ENCODE results near the gene PTOV1.

The PTOV1 gene

GRCh38 chr19:49877020-49877878 is 26.3 kb downstream of the PTOV1 start, which contains the start of the genes AKT1S1 and TBC1D17:
Gene AKT1S1 (minus strand): TSS chr19:49877355. CDS start chr19:49873295, 4,060 bp downstream.
Gene TBC1D17 (plus strand): TSS chr19:49877702. CDS start chr19:49877724, 22 bp downstream.
- DNase-seq: peak; percentile 100

DNA sequence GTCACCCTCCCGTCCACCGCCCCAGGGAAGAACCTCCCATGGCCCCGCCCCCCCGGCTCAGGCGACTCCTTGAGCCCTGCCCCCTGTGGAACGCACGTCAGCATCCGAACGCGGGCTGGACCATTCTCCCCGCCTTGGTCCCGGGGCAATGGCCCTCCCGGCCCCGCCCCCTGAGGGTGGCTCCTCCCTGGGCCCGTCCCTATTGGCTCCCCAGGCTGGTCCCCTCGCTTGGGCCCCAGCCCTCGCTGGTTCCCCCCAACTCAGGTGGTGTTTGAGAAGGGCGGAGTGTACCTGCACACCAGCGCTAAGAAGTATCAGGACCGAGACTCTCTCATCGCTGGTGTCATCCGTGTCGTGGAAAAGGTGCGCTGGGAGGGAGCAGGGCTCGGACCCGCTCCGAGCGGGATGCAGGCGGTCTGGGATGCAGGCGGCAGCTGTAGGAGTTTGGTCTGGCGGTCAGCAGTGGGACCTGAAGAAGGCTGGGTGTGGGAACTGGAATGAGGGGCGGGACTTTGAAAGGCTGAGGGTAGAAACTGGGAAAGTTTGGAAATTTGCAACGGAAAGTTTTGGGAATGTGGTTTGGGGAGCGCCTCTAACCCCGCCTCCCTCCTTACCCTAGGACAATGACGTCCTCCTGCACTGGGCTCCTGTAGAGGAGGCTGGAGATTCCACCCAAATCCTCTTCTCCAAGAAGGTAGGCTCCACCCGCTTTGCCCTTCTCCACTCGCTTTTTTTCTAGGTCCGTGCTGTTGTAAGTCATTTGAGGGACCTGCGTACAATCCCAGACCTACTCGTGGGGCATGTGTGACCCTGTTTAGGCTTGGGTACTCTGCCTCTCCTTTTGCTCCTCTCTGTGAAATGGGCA is 27.2 kb downstream of the PTOV1 start:
- DNase-seq: peak; percentile 97

- DNase-seq: no peak
These were observed 27.7 kb downstream of the PTOV1 start for GRCh38 chr19:49878744-49879070.

- DNase-seq: no peak
These were observed 28.4 kb downstream of the PTOV1 start for GRCh38 chr19:49879243-49879963.

DNA sequence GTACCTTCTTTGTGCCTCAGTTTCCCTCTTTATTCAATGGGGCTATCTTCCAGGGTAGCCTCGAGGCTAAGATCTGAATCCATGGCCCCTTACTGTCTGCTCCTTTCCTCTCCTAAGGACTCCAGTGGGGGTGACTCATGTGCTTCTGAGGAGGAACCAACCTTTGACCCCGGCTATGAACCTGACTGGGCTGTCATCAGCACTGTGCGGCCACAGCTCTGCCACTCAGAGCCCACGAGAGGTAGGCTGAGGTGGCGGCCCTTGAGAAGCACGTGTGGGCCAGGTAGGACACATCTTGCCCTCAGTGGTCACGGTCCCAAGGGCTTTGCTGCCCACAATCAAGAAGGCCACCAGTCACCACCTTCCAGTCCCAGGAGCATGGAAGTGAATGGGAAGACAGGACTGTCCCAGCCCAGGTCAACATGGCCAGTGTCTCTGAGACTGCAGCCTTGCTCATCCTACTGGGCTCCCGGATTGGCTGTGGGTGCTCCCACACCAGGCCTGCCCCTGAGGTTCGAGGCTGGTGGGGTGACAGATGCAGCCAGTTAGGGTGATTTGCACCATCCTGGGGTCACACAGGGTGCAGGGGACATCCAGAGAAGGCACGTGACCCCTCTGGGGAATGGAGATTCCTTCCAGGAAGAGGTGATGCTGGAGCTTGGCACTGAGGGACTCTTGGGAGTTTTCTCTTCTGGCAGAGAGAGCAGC is 29.4 kb downstream of the PTOV1 start:
- no peak for DNase-seq

DNA sequence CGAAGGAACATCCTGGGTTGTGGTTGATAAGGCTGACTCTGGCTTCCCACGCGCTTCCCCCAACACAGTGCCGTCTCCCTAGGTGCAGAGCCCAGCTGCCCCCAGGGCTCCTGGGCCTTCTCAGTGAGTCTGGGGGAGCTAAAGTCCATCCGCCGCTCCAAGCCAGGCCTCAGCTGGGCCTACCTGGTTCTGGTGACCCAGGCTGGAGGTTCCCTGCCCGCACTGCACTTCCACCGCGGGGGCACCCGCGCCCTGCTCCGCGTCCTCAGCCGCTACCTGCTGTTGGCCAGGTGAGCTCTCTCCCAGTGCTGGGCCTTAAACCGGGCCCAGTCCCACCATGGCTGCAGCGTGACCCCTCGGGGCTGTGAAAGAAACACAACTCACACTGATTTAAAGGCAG is 30.2 kb downstream of the PTOV1 start:
- DNase-seq: no peak

GRCh38 chr19:49881672-49882394 is 30.9 kb downstream of the PTOV1 start:
- DNase-seq: no peak

- DNase-seq: no peak
These were observed 31.7 kb downstream of the PTOV1 start for GRCh38 chr19:49882643-49883042.

DNA sequence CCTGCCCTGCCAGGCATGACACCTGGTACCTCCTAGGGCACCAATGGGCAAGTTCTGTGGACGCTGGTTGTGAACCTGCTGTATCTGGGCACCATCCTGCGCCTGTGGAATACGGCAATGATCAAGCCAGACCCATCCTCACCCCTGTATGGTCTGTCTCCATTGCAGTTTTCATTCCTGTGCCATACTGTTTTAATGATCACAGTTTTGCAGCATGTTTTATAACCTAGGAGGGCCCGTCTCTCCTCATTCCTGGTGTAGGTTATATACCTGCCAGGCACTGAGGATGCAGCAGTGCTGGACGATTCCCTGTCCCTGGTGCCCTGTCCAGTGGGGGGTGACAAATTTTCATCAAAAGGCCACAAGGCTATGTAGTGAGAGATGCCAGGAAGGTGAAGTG is 32.1 kb downstream of the PTOV1 start:
- no peak for DNase-seq

GRCh38 chr19:49884109-49884508 is 33.1 kb downstream of the PTOV1 start:
- DNase-seq: no peak

- no peak for DNase-seq
These were observed 33.8 kb downstream of the PTOV1 start for GRCh38 chr19:49884760-49885159.

DNA sequence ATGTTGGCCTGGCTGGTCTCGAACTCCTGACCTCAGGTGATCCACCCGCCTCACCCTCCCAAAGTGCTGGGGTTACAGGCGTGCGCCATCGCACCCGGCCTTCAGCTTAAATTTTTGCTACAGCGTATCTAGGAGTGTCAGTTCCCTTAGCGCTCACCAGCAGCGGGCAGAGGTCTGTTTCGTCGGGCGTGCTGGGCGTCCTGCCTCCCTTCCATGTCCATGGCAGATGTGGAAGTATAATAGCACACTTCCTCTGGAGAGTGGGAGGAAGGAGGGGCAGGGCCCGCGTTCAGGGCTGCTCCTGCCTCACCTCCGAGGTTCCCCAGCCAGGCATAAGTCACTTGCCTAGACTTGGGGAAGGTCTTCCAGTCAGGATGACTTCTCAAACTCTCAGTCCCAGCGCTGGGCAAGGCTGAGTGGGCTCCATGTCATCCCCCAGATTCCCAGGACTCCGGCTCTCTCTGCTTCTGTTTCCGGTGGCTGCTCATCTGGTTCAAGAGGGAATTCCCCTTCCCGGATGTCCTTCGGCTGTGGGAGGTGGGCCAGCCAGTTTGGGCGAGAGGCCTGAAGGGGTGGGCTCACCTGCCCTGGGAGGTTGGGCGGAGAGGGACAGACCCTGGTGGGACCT is 36.2 kb downstream of the PTOV1 start:
- DNase-seq: no peak

GRCh38 chr19:49887665-49888509 is 36.9 kb downstream of the PTOV1 start:
- DNase-seq: no peak

- DNase-seq: no peak
These were observed 37.5 kb downstream of the PTOV1 start for GRCh38 chr19:49888510-49888824.

GRCh38 chr19:49889038-49889686 is 38.2 kb downstream of the PTOV1 start:
- no peak for DNase-seq

GRCh38 chr19:49889687-49890348 is 38.9 kb downstream of the PTOV1 start:
- no peak for DNase-seq

GRCh38 chr19:49890349-49891311 is 39.7 kb downstream of the PTOV1 start:
- no peak for DNase-seq

DNA sequence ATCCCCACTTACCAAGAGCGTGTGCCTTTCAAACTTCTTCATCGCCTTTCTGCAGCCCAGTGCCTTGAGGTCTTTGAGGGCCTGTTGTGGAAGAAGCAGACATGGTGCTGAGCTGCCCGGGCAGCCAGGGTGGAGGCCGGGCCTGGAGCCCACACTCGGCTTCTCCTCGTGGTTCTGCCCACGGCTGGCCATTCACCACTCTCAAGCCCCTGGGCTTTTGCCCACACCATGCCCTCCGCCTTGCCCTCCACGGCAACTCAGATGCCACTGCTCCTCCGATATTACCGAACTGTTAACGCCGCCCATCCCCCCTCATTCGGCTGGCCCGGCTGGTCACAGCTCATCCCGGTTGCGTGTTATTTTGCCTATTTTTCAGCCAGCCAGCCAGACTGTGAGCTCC is 40.4 kb downstream of the PTOV1 start:
- no peak for DNase-seq
